ENCODE results near the gene CDH5.
"Not testable (repeated sequence)": the region's sequence is repeated elsewhere in the genome, so short reads cannot be mapped to it uniquely, and the experiment has no call there.

CDH5 gene

DNA sequence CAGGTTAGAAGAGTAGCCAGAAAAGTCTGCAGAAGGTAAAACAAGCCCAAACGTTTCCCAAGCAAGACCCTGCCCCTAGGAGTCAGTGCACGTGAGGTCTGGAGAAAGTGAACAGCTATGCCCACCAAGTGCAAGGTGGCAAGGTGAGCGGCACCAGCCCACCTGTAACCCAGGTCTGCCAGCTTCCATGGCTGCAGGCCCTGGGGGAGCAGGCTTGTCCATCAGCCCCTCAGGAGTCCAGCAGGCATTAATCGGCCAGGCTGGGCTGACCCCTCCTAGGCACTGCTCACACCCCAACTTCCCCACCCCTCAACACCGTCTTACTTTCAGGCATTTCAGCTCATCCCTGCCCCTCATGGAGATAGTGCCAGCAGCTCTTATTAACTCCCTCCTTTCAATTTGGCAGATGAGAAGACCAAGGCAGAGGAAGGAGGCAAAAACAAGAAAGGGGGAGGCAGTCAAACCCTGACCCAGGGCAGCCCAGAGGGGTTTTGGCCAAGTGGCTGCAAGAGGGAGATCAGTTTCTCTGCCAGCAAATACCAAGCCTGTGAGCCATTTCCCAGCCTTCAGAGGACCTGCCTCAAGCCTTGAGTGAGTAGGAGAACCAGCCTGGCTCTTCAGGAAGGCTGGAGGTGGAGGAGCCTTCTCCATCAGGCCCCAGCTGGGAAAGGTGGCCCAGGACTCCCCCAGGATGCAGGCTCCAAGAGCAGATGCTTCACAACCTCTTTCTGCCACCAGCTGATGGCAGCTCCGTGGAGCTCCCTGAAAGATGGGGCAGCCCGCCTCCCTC lies 75.3 kb downstream of the CDH5 start:
- DNase-seq = no peak

DNA sequence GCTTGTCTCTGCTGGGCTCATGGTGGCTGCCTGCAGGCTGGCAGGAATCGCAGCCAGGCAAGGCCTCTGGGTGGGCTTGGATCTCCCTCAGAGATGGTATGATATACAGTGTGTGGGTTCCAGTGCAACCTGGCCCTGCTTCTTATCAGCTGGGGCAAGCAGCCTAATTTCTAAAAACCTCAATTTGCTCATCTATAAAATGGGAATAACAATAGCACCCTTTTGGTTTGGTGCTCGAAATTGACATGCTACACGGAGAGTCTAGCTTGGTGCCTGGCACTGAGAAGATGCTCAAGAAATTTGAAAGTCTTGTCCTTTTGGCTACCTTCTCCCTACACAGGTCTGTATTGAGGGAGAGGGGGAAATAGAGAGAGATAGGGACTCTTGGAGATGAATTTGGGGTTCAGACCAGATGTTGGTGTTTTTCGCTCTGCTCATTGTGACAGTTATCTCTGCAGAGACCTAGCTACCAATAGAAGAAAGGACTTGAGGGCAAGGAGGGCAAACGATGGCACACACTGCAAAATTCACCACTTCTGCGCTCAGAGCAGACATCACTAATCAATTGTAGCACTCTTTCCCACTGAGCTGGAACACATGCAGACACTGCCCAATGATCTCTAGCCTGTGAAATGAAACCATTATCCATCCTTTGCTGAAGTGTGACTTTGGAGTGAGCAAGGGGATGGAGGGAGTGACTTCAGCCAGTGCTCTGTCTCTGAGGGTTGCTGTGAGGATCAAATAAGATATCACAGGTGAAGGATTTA lies 76.2 kb downstream of the CDH5 start:
- DNase-seq = no peak

- no peak for DNase-seq
Measured at GRCh38 chr16:66443269-66443652, 76.8 kb downstream of the CDH5 start.

DNA sequence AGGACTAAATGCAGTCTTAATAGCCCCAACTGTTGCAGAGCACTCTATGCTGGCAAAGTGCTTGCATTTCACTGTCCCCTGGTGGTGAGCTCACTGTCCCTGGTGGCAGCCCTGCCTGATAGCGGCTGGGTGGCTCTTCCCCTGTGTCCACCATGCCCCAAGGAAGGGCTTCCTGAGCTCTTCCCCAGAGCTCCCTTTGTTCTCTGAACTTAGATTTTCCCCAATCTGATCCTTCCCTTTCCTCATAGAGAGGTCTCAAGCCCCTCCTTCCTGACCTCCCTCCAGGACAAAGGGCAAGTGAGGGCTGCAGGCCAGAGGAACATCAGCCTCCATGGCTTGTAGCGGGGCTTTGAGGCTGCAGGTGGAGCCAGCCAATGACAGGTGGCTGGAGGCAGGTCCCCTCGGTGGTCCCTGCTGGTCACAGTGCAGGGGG lies 77.6 kb downstream of the CDH5 start:
- DNase-seq = no peak

DNA sequence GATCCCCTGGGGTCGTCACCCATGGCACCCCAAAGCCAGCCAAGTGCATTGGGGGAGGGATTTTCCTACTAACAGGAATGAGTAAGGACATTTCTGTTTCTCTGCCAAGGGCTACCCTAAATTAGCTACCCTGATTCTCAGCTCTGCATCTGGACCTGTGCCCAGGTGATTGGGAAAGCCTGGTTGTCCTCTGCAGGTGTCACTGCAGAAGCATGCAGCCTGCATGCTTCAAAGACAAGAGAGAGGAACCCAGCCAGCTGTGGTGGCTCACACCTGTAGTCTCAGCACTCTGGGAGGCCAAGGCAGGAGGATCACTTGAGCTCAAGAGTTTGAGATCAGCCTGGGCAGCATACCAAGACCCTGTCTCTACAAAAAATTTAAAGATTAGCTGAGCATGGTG lies 80.2 kb downstream of the CDH5 start:
- DNase-seq = no peak

DNA sequence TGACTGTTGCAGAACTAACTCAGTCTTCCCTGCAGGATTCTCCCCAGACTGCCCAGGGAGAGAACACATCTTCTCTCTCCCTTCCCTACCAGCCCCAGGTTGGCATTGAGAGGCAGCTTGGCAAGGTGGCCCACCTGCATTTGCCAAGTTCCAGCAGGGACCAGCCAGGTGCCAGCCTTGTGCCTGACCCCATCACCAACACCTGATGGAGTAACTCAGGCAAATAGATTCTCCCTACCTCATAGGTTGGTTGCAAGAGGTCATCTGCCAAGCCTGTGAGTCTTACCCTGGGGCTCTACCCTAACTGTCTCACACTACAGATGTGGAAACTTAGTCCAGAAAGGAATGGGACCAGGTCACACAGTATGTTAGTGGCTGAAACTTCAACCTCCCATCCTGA lies 81.0 kb downstream of the CDH5 start:
- no peak for DNase-seq

GRCh38 chr16:66451548-66451947 lies 85.1 kb downstream of the CDH5 start:
- no peak for DNase-seq

DNA sequence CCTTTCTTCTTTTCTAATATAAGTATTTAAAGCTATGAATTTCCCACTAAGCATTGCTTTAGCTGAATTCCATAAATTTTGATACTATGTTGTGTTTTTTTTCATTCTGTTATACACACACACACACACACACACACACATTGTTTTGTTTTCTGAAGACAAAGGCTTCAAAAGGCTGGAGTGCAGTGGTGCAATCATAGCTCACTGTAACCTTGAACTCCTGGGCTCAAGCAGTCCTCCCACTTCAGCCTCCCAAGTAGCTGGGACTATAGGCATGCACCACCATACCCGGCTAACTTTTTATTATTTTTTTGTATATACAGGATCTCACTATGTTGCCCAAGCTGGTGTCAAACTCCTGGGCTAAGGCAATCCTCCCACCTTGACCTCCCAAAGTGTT lies 86.7 kb downstream of the CDH5 start:
- not testable (repeated sequence) for DNase-seq

All from NCI-H524 (cell line).